GM21825 (cell line): ENCODE results near the gene FCHO2.

Source experiments
- ATAC-seq: cut with Tn5 transposase; IDR thresholded peaks from one replicate; pipeline ENCODE4 v1.9.1; 2021; ENCODE audit warnings: mild to moderate bottlenecking, moderate library complexity; ENCODE audit not compliant: unreplicated experiment

The FCHO2 gene

DNA sequence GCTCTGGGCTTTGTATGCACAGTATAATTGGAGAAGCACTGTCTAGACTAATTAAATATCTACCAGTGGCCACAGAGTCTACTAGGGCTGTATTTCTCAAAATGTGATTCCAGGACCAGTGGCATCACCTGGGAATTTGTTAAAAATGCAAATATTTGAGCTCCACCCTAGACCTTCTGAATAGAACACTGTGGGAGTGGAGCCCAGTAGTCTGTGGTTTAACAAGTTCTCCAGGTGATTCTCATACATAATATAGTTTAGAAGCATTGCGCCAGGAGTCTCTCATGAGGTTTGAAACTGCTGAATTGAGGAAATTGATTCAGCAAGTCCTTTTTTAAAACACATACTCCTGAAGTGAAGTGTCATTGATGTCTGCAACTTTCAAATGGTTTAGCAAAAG is 74.7 kb downstream of the FCHO2 start:
- no peak for ATAC-seq

DNA sequence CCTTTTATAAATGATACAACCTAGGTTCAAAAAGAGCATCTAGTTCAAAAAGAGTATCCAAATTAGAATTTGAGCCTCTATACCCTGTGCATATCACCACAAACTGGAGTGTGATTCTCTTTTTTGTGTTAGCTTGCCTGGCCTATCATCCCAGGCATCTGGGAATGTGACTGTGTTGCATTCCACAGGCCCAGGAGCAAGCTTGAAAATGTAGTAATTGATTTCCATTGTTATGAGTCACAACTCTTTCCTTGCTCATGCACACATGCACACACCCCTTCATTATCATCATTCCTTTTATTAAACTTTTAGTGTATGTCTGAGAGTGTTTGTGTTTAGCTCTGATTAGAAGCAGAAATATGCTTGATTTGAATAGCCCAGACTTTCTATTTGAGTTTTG is 75.2 kb downstream of the FCHO2 start:
- ATAC-seq = no peak

DNA sequence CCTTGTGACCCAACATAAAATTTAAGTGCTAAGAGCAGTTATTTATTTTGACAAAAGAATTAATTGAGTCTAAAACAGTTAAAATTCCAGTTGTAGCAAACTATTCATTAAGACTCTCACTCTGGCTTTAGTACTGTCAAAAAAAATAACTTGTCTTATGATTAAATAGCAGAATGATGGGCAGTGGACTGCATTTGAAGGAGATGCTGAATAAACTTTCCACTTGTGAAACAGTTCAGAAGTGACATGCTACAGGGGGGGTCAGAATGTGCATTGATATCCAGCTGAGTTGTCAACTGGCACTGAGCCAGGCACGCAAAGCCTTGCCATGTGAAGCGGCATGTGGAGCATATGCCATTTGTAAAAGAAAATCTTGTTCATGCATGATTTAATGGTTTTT is 76.0 kb downstream of the FCHO2 start:
- no peak for ATAC-seq

DNA sequence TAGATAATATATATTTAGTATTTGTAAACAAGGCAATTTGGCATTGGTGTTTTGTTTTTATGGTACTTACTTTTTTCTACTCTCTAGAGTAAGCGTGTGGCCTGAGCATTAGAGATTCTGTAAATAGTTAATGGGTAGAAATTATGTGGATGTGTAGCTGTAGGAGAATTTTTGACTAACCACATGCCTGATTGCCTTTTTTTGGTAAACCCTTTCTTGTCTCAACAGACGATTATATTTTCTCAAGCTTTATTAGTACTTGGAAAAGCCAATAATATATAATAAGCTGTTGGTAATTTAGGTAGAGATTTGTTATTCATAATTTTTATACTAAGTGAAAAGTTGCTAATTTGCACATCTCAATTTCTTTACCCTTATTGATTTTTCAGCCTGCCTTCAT is 76.8 kb downstream of the FCHO2 start:
- ATAC-seq = no peak

DNA sequence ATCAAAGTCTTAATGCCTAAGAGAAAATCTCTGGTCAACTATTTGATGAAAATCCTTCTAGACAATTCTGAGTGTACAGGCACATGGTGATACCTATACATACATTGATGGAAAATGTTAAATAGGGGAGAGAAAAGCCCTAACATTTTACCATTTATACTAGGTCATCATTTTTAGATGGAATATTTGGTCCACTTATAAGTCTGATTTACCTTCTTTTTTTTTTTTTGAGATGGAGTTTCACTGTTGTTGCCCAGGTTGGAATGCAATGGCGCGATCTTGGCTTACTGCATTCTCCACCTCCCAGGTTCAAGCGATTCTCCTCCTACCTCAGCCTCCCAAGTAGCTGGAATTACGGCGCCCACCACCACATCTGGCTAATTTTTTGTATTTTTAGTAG is 81.7 kb downstream of the FCHO2 start:
- no peak for ATAC-seq

DNA sequence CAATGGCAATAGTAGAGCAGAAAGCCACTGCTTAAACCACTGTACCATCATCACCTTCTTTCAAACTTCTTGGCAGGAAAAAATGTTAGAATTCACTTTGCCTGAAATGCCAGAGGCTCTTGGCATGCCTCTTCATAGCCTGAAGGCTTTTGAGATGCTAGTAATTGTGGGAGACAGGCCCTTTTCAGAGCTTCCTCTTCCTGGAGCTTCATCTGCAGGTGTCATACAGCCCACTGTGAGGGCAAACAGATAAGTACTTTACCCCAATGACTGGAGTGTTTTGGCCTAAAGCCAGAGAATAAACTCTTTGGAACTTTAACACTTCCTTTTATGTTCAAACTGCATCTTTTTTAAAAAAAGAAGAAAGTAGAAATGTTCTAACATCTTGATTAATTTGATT is 83.2 kb downstream of the FCHO2 start:
- no peak for ATAC-seq

DNA sequence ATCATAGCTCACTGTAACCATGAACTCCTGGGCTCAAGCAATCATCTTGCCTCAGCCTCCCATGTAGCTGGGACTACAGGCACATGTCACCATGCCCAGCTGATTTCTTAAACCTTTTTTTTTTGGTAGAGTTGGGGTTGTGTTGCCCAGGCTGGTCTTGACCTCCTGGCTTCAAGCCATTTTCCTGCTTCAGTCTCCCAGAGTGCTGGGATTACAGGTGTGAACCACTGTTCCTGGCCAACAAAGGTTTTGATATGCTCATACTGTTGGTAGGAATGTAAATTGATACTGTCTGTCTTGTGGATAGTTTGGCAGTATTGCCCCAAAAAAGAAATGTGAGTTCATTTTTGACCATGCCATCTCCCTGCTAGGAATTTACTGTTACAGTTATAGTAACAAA is 87.2 kb downstream of the FCHO2 start:
- ATAC-seq = no peak

DNA sequence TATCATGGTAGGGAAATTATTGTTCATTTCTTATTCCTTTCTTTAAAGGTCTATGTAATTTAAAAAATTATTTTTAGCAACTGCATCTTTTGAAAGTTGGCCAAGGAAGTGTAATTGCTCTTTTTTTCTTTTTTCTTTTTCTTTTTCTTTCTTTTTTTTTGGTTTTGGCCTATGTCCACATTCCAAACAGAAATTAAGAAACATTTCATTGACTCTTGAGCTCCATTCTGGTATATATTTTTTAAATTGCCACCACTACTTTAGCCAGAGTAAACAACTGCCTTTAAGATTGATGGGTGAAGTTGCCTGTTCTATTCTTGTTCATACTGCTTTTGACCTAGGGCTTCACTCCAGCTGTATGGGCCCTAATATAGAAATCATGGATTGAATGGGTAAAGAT is 88.7 kb downstream of the FCHO2 start:
- no peak for ATAC-seq

DNA sequence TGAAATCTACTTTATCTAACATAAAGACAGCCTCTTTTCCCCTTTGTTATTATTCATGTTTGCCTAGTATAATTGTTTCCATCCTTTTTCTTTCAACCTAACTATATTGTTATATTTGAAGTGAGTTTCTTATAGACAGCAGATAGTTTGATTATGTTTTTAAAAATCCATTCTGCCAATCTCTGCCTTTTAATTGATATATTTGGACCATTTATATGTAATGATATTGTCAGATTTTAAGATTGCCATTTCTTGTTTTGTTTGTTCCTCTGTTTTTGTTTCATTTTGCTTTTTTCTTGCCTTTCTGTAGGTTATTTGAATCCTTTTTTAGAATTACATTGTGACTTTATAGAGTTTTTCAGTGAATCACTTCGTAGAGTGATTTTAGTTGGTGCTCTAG is 89.8 kb downstream of the FCHO2 start:
- ATAC-seq = no peak

DNA sequence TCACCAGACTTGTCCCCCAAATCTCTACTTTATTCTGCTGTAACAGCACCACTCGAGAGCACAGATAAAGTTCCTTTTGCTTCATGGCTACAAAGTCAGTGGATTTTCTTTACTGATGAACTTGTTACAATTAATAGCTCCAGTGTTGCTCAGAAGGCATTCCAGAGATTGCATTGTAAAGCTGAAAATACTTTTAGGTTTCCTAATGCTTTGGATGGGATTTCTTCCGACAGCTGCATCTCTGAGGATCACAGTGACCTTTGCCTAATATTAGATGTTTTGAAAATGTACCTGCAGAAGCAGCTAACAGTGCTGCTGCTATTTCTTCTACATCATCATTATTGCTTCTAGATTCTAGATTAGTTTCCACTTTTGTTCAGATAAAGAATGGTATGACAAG is 105.8 kb downstream of the FCHO2 start:
- no peak for ATAC-seq

DNA sequence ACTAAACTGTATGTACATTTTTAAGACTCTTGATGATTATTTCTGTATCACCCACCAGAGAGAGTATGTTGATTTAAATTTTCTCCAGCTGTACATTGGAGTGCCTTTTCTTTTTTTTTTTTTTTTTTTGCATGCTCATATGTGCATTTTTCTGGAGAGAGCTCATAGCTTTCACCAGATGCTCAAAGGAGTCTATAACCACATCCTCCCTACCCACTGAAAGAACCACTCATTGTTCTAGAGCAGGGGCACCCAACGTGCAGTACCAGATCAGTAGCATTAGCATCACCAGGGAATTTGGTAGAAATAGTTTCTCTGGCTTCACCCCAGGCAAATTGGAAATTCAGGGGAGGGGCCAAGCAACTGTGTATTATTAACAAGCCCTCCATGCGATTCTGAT is 110.6 kb downstream of the FCHO2 start:
- no peak for ATAC-seq

DNA sequence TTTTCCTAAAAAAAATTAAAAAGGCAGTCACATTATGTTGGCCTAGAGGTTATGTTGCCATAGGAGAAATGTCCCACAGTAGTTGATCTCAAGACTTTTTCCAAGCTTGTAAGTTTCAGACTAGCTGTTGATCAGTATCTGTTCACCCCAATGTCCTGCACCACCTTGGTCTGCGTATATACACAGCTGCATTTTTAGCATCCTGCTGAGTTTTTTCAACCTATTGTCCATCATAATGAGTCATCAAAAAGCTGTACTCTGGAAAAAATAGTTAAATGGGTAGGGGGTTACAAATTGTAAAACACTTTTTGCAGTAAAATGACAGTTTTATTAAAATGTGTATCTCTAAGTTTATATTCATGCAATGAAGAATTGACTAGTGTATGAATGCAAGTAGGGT is 111.4 kb downstream of the FCHO2 start:
- no peak for ATAC-seq

DNA sequence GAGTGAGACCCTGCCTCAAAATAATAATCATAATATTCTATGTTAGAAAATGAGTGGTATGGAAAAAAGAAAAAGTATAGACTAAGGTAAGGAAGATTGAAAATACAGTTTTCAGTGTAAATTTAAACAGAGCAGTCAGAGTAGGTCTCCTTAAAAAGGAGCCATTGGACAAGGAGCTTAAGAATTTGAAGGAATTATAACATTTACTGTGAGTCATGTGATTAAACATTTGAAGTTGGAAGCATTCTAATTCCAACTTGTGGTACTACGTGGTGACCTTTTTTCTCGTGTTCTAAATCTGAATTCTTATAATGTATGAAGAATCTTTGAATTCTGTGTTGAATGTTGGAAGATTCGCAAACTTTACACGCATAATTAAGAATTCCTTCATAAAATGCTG is 125.3 kb downstream of the FCHO2 start:
- no peak for ATAC-seq

DNA sequence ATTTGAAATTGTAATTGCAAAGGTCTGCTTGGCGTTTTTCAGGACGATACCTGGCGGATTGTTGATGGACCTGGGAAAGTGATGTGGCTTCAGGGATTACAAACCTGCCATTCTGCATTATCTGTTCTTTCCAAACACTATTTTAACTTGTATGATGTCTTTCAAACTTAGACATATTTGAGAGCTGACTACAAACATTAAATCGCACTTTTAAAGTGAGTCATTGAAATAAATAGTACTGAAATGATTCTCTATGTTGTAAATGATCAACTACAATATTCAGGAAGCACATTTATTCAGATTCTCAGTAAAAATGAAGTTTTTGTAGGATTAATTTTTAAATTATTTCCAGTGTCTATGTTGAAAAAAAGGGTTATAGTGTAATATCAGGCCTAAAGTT is 132.2 kb downstream of the FCHO2 start:
- ATAC-seq = no peak

DNA sequence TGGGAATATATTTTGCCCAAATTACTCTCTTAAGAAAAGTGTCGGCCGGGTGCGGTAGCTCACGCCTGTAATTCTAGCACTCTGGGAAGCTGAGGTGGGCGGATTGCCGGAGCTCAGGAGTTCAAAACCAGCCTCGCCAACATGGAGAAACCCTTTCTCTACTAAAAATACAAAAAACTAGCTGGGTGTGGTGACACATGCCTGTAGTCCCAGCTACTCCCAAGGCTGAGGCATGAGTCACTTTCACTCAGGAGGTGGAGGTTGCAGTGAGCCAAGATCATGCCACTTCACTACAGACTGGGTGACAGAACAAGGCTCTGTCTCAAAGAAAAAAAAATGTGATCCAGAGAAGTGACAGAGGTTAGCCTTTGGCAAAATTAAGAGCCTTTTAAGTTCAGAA is 138.1 kb downstream of the FCHO2 start:
- ATAC-seq = no peak

DNA sequence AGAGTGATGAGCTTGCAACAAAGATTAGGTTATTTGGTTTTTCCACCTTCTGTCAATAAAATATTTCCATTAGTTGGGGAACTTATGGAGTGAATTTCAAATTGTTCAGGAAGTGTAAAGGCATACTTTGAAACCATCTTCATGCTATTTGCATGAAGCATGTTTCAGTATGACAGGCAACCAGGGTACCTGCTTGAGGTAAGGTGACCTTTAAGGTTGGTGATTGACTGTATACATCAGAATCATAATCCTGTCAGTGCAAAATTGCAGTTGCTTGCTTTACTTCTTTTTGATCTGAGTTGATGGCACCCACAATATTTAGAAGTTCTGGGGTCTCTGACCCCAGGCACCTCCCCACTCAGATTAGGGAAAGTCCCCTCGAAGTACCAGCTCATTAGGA is 138.6 kb downstream of the FCHO2 start:
- no peak for ATAC-seq

DNA sequence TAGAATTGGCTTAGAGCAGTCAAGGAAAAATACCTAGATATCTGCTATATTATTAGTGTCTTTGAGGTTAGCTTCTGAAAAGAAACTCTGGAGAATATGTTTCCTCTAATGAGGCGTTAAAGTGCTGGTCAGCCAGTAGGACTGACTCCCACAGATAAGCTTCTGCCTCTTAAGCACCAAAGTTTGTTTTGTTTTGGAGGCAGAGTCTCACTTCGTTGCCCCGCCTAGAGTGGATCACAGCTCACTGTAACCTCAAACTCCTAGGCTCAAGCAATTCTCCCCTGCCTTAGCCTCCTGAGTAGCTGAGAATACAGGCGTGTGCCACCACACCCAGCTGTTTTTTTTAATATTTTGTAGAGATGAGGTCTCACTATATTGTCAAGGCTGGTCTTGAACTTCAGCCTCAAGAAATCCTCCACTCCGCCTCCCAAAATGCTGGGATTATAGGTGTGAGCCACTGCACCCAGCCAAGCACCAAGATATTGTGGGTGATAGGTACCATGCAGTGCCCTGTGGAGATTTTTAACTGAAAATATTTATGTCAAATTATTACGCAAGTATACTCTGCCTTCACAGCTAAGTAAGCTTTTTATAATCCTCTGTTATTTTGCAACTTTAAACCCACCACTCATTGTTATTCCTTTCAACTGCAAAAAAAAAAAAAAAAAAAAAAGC is 139.9 kb downstream of the FCHO2 start:
- ATAC-seq = no peak

DNA sequence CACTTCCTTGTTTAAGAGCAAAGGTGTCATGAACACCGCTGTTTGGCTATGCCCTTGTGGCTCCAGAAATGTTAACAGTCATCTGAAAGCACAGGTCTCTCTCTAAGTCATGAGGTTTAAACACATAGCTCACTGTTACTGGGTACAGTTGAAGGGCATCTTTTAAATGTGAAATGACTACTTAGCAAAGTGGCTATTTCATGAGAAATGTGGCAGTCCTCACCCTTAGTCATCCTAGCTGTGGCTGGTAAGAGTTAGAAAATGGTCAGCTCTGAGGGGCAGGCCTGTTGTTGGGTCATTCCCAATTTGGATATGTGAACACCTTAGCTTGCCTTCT is 140.4 kb downstream of the FCHO2 start:
- no peak for ATAC-seq

DNA sequence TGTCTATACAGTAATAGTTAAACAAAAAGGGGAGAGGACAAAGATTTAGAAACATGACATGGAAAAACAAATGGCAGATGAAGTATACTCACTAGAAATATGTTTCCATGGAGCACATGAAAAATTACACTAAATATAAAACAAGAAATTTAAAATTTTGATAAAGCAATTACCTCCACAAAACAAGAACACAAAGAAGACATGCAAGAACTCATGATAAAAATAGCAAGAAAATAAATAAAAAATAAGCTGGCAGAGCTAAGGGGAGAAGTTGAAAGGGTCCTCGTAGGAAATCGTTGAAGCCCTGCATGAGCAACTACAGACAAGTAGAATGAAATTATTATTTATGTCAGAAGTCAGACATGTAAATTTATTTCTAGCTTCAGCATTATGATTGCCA is 141.9 kb downstream of the FCHO2 start:
- ATAC-seq = no peak

DNA sequence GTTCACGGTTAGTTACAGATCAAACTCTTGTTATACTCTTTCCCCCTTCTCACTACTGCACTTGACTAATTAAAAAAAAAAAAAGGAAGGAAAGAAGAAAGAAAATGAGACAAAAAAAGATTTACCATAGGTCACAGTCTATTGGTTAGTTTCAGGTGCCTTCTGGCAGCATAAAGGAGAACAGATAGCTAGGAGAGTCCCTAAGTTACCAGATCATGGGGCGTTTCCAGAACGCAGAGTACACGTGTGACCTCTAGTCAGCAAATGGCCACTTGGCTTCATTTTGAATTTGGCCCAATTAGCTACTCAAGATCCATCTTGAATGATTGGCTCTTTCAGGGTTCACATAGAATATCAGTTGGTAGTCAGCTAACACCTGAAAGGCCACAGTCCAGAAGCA is 144.3 kb downstream of the FCHO2 start:
- no peak for ATAC-seq

DNA sequence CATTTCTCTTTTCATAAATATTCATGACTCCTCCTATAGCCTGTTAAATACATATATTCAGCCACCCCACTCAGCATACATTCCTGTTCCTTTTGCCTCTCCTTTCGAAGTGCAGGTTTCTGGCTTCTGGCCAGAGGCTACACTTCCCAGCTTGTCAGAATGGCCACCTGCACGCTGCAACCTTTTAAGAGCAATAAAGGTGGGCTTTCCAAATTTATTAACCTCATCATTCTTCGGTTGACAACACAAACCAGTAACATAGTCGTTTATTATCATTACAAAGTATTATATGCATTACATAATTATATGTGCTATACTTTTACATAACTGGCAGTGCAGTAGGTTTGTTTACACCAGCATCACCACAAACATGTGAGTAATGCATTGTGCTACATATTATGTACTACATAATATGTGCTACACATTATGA is 148.0 kb downstream of the FCHO2 start:
- ATAC-seq = no peak

DNA sequence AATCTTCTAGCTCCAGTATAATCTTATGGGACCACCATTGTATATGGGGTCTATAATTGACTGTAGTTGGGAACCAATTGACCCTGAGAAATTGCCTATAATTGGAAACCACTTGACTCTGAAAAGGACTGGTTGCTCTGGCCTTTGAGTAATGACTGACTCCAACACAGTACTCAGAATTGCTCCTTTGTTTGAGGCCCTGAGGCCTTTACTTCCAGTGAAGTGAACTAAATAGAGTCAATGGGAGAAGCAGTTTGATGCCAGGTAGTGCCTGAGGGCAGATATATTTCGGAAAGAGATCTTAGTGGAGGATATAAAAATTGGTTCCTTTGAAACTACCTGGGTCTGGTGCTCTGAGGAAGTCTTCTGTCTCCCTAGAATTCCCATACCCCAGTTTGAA is 148.5 kb downstream of the FCHO2 start:
- no peak for ATAC-seq

DNA sequence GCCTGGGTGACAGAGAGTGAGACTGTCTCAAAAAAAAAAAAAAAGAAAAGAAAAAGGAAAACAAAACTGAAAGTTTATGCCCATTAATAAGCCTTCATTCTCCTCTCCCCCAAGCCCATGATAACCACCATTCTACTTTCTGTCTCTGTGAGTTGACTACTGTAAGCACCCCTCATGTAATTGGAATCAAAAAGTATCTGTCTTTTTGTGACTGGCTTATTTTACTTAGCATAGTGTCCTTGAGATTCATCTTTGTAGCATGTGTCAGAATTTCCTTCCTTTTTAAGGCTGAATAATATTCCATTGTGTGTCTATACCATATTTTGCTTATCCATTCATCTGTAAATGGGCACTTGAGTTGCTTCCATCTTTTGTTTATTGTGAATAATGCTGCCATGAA is 150.5 kb downstream of the FCHO2 start:
- no peak for ATAC-seq

DNA sequence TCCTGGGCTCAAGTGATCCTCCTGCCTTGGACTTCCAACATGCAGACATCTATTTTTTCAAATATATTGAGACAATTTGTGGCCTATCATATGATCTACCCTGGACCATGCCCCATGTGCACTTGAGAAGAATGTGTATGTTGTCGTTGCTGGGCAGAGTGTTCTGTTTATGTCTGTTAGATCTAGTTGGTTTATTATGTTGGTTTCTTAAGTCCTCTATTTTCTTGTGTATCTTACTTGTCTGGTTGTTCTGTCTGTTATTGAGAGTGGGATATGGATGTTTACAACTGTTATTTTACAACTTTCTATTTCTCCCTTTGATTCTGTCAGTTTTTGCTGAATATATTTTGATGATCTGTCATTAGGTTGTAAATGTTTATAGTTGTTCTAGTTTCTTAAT is 154.3 kb downstream of the FCHO2 start:
- ATAC-seq = no peak
